ENCODE data around the gene UPK3B. TPM values are rescaled to one million over a fixed set of nuclear protein-coding genes. Genes with fewer than 3 reads are reported as not detected.
"Not testable (repeated sequence)": the region's sequence is repeated elsewhere in the genome, so short reads cannot be mapped to it uniquely, and the experiment has no call there.

UPK3B gene
- total RNA-seq, 1 experiment from 2014 or later: 19.2 TPM

- DNase-seq: no peak
- ChIA-PET POLR2A (ENCODE audit: unreplicated experiment) (interaction anchor here (0.6 kb wide), 1 partner anchor 24 kb away, joined by 11 read pairs; no protein-coding TSS in a partner anchor), CTCF (no interaction called here)
- TF ChIP-seq EZH2 (IDR thresholded peaks at IDR 0.05; ENCODE audit: low read depth) (no peak), CTCF (conservative IDR thresholded peaks at IDR 0.05) (no peak)
- Histone ChIP-seq H2AFZ (no peak overlapping the region), H3K9me2 (ENCODE audit: insufficient read depth) (no peaks in the 10 kb centered on the region), H3F3A (ENCODE audit: insufficient read depth, low read depth) (peaks cover 6% of the 10 kb centered on the region; the same call in 1 of the 2 replicates), H3K4me2 (no peak overlapping the region), H3K27me3 (ENCODE audit: insufficient read depth, low read depth) (no peaks in the 10 kb centered on the region), H3K27ac (no peak overlapping the region), H3K79me2 (ENCODE audit: low read depth) (no peaks in the 10 kb centered on the region), H4K20me1 (ENCODE audit: insufficient read depth) (no peaks in the 10 kb centered on the region), H3K4me3 (no peak overlapping the region), H3K9me3 (ENCODE audit: insufficient read depth, low read depth) (no peaks in the 10 kb centered on the region), H3K36me3 (ENCODE audit: low read depth) (no peaks in the 10 kb centered on the region), H3K4me1 (replicated peaks; ENCODE audit: insufficient read depth) (peaks cover 20% of the 10 kb centered on the region)
- no TSS peak for BruUV-seq (replicated peaks)
- intact Hi-C loops (cut with micrococcal nuclease; ENCODE audit: unreplicated experiment): loop anchor here (5.0 kb wide), 2 partner anchors 102 to 198 kb away; no protein-coding TSS in a partner anchor
Observed at GRCh38 chr7:76514926-76515771, 4.8 kb downstream of the UPK3B start.

- Histone ChIP-seq H4K20me1 (ENCODE audit: insufficient read depth) (no peaks in the 10 kb centered on the region), H3F3A (ENCODE audit: insufficient read depth, low read depth) (peaks cover 8% of the 10 kb centered on the region; the same call in 1 of the 2 replicates), H3K4me1 (replicated peaks; ENCODE audit: insufficient read depth) (peaks cover 21% of the 10 kb centered on the region), H3K27ac (no peak overlapping the region), H3K79me2 (ENCODE audit: low read depth) (no peaks in the 10 kb centered on the region), H3K36me3 (ENCODE audit: low read depth) (no peaks in the 10 kb centered on the region), H3K9me3 (ENCODE audit: insufficient read depth, low read depth) (no peaks in the 10 kb centered on the region), H2AFZ (no peak overlapping the region), H3K4me3 (no peak overlapping the region), H3K4me2 (no peak overlapping the region), H3K9me2 (ENCODE audit: insufficient read depth) (no peaks in the 10 kb centered on the region), H3K27me3 (ENCODE audit: insufficient read depth, low read depth) (no peaks in the 10 kb centered on the region)
- peak; percentile 32 to 74 for DNase-seq
- intact Hi-C loops (cut with micrococcal nuclease; ENCODE audit: unreplicated experiment): loop anchor here (5.0 kb wide), 1 partner anchor 101 kb away; no protein-coding TSS in a partner anchor
- TF ChIP-seq CTCF (conservative IDR thresholded peaks at IDR 0.05) (peak; percentile 72), EZH2 (IDR thresholded peaks at IDR 0.05; ENCODE audit: low read depth) (no peak)
- CTCF ChIA-PET: no interaction called here
- POLR2A ChIA-PET (ENCODE audit: unreplicated experiment): no interaction called here
- BruUV-seq (replicated peaks): no TSS peak
Observed at GRCh38 chr7:76515999-76516443, 5.7 kb downstream of the UPK3B start.

GRCh38 chr7:76516932-76517331, 6.6 kb downstream of the UPK3B start:
- CTCF ChIA-PET; POLR2A ChIA-PET (ENCODE audit: unreplicated experiment); H3K27ac ChIP-seq; DNase-seq; H3K9me3 ChIP-seq (ENCODE audit: insufficient read depth, low read depth); H3K79me2 ChIP-seq (ENCODE audit: low read depth); H3K9me2 ChIP-seq (ENCODE audit: insufficient read depth); H3K4me3 ChIP-seq; BruUV-seq (replicated peaks); H3K4me2 ChIP-seq; H2AFZ ChIP-seq; H3K36me3 ChIP-seq (ENCODE audit: low read depth); H4K20me1 ChIP-seq (ENCODE audit: insufficient read depth); H3K27me3 ChIP-seq (ENCODE audit: insufficient read depth, low read depth); H3F3A ChIP-seq (ENCODE audit: insufficient read depth, low read depth): not testable (repeated sequence)
- peaks cover 21% of the 10 kb centered on the region for H3K4me1 ChIP-seq (replicated peaks; ENCODE audit: insufficient read depth)
- intact Hi-C loops (cut with micrococcal nuclease; ENCODE audit: unreplicated experiment): loop anchor here (5.0 kb wide), 1 partner anchor 100 kb away; no protein-coding TSS in a partner anchor

GRCh38 chr7:76526183-76526582, 15.8 kb downstream of the UPK3B start:
- H3K27ac ChIP-seq; H3K36me3 ChIP-seq (ENCODE audit: low read depth); intact Hi-C loops (cut with micrococcal nuclease; ENCODE audit: unreplicated experiment); H3K4me1 ChIP-seq (replicated peaks; ENCODE audit: insufficient read depth); POLR2A ChIA-PET (ENCODE audit: unreplicated experiment); DNase-seq; CTCF ChIA-PET; H3F3A ChIP-seq (ENCODE audit: insufficient read depth, low read depth); BruUV-seq (replicated peaks); H3K9me2 ChIP-seq (ENCODE audit: insufficient read depth); H3K9me3 ChIP-seq (ENCODE audit: insufficient read depth, low read depth); H3K79me2 ChIP-seq (ENCODE audit: low read depth); H3K4me2 ChIP-seq; H3K4me3 ChIP-seq; H3K27me3 ChIP-seq (ENCODE audit: insufficient read depth, low read depth); H4K20me1 ChIP-seq (ENCODE audit: insufficient read depth); H2AFZ ChIP-seq: not testable (repeated sequence)

GRCh38 chr7:76531643-76532042, 21.3 kb downstream of the UPK3B start:
- H2AFZ ChIP-seq; BruUV-seq (replicated peaks); POLR2A ChIA-PET (ENCODE audit: unreplicated experiment); H3K36me3 ChIP-seq (ENCODE audit: low read depth); H3K4me1 ChIP-seq (replicated peaks; ENCODE audit: insufficient read depth); H3K27me3 ChIP-seq (ENCODE audit: insufficient read depth, low read depth); DNase-seq; H4K20me1 ChIP-seq (ENCODE audit: insufficient read depth); H3K27ac ChIP-seq; H3K79me2 ChIP-seq (ENCODE audit: low read depth); H3K9me2 ChIP-seq (ENCODE audit: insufficient read depth); H3K9me3 ChIP-seq (ENCODE audit: insufficient read depth, low read depth); H3K4me2 ChIP-seq; H3K4me3 ChIP-seq; intact Hi-C loops (cut with micrococcal nuclease; ENCODE audit: unreplicated experiment); H3F3A ChIP-seq (ENCODE audit: insufficient read depth, low read depth): not testable (repeated sequence)
- CTCF ChIA-PET: interaction anchor here (0.6 kb wide), 1 partner anchor 9 kb away, joined by 5 read pairs; no protein-coding TSS in a partner anchor

- CTCF ChIA-PET: not testable (repeated sequence)
Observed at GRCh38 chr7:76543197-76543596, 32.8 kb downstream of the UPK3B start, which contains the start of gene SPDYE16. SPDYE16 (minus strand) TSS chr7:76543297; CDS start chr7:76541459, 1,838 bp downstream.

More at GRCh38 chr7:76543197-76543596, 32.8 kb downstream of the UPK3B start, which contains the start of gene SPDYE16:
- H3K9me2 ChIP-seq (ENCODE audit: insufficient read depth); POLR2A ChIA-PET (ENCODE audit: unreplicated experiment); H2AFZ ChIP-seq; H3K9me3 ChIP-seq (ENCODE audit: insufficient read depth, low read depth); H3K79me2 ChIP-seq (ENCODE audit: low read depth); H4K20me1 ChIP-seq (ENCODE audit: insufficient read depth); H3K4me1 ChIP-seq (replicated peaks; ENCODE audit: insufficient read depth); H3K4me2 ChIP-seq; H3F3A ChIP-seq (ENCODE audit: insufficient read depth, low read depth); H3K36me3 ChIP-seq (ENCODE audit: low read depth); intact Hi-C loops (cut with micrococcal nuclease; ENCODE audit: unreplicated experiment); H3K27me3 ChIP-seq (ENCODE audit: insufficient read depth, low read depth); H3K4me3 ChIP-seq; BruUV-seq (replicated peaks); DNase-seq; H3K27ac ChIP-seq: not testable (repeated sequence)

Data from PC-9 (cell line).